ENCODE measurements around the gene TNPO3.

Gene TNPO3

DNA sequence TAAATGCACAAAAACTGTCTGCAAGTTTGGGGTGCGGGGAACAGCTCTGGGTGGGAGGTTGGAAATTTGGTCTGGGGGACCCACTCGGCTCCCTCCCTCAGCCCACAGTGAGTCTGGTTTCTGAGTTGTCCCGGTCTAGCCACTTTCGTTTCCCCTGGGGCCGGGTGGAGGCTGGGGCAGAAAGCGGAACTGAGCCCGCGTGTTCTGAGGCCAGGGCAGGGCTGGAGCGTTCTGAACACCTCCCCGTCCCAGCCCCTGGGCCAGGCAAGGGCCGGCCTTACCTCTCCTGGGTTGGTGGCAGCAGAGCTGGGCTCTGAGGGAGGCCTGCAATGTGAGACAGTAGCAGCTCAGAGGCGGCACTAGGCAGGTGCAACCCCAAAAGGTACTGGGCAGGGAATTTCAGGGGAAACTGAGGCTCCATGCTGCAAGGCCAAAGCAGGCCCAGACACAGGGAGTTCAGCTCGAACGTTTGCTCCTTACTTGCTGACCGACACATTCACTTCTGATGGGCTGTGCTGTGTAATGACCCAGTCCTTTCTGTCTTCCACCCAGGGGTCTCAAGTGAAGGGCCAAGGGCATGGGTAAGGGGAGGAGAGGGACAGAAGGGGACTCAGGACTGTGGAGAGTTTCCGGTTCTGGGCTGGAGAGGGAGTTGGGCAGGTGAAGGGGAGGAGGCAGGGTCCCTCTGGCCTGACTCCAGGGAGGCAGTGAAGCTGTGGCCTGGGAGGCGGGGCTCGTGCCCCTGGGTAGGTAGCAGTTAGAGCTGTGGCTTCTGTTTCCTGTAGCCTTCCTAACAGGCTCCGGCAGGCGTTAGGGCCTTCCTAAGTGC is 114.2 kb downstream of the TNPO3 start:
- no peak for DNase-seq (ENCODE audit: extremely low read depth in 1 of 2, low read depth in 1 of 2)

GRCh38 chr7:128939861-128940410 is 115.0 kb downstream of the TNPO3 start:
- no peak for DNase-seq (ENCODE audit: extremely low read depth in 1 of 2, low read depth in 1 of 2)

DNA sequence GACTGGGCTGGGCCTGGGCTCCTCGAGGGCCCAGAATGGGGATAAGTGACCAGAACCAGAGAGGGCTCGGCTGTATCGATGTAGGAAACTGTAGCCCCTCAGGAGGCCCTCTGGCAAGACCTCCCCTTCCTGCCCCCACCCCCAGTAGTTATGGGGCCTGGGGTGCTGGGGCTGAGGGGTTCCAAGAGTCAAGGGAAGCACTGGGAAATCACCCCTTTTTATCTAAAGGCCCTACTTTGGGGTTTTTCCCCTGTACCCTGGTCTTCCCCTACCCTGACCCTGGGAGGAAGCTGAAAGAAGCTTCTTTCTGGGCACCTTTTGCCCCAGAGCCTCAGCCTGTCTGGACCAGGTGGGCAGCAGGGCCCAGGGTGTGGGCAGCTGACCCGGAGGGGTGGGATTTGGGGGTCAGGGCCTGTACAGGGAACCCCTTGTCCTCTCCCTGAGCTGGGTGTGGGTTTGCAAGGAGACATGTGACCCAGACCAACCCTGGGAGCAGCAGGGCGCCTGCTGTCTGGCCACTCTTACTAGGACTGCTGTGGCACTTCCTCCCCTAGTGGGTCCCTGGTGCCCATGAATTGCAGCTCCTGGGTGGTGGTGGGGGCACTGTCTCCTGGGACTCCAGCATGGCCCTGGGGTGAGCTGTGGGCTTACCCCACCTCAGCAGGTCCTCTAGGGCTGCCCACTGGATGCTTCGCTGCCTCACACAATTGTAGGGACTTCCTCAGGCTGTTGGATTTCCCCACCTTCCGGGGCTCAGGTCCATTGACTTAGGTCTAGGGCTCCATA is 115.6 kb downstream of the TNPO3 start:
- DNase-seq (ENCODE audit: extremely low read depth in 1 of 2, low read depth in 1 of 2): no peak

DNA sequence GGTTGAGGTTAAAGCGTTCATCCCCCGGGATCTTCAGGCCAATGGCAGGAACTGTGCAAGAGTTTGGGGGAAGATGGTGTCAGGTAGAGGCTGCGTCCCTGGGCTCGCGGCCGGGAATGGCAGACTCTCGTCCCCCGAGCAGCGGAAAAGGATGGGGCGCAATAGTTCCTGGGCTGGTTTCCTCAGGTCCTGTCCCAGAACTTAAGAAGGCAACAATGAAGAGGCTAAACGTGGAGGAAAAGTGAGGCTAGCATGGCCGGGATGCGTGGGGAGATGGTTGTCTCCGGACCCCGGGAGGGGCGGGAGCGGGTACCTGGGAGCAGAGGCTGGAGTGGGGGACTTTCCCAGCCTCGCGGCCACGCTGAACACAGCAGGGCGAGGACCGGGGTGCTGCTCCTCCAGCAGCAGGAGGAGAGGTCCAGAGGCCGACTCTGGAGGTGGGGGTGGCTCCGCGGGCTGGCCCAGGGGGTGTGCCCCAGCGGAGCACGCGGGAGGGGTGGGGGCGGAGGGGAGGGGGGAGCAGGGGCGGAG is 116.3 kb downstream of the TNPO3 start:
- DNase-seq (ENCODE audit: extremely low read depth in 1 of 2, low read depth in 1 of 2): no peak

GRCh38 chr7:128937647-128938543 is 117.0 kb downstream of the TNPO3 start, which contains the start of gene IRF5:
Gene IRF5, plus strand, starts transcription at chr7:128937927. Its CDS starts 4,155 bp downstream, at chr7:128942082.
- DNase-seq (ENCODE audit: extremely low read depth in 1 of 2, low read depth in 1 of 2): no peak

- no peak for DNase-seq (ENCODE audit: extremely low read depth in 1 of 2, low read depth in 1 of 2)
Measured at GRCh38 chr7:128937271-128937646, 117.7 kb downstream of the TNPO3 start.

GRCh38 chr7:128936798-128937197 is 118.1 kb downstream of the TNPO3 start:
- no peak for DNase-seq (ENCODE audit: extremely low read depth in 1 of 2, low read depth in 1 of 2)

DNA sequence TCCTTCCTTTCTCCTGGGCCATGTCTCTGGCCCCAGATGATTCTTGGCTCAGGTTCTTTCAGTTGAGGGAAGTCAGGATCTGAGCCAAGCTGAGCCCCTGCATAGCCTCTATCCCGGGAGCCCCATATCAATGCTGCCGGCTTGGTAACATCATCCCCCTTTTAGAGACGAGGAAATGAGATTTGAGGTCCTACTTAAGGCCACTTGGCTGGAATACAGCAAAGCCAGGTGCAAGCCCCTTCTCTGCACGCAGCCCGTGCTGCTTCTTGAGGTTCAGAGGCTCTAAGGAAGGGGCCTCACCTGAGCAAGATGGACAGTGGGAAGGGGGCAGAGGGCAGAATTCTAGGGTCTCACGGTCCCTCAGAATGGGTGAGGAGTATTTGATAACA is 119.6 kb downstream of the TNPO3 start:
- no peak for DNase-seq (ENCODE audit: extremely low read depth in 1 of 2, low read depth in 1 of 2)

GRCh38 chr7:128934361-128935341 is 120.3 kb downstream of the TNPO3 start:
- DNase-seq (ENCODE audit: extremely low read depth in 1 of 2, low read depth in 1 of 2): no peak

- DNase-seq (ENCODE audit: extremely low read depth in 1 of 2, low read depth in 1 of 2): no peak
Measured at GRCh38 chr7:128933180-128933891, 121.6 kb downstream of the TNPO3 start.

GRCh38 chr7:128932862-128933179 is 122.1 kb downstream of the TNPO3 start:
- DNase-seq (ENCODE audit: extremely low read depth in 1 of 2, low read depth in 1 of 2): no peak

DNA sequence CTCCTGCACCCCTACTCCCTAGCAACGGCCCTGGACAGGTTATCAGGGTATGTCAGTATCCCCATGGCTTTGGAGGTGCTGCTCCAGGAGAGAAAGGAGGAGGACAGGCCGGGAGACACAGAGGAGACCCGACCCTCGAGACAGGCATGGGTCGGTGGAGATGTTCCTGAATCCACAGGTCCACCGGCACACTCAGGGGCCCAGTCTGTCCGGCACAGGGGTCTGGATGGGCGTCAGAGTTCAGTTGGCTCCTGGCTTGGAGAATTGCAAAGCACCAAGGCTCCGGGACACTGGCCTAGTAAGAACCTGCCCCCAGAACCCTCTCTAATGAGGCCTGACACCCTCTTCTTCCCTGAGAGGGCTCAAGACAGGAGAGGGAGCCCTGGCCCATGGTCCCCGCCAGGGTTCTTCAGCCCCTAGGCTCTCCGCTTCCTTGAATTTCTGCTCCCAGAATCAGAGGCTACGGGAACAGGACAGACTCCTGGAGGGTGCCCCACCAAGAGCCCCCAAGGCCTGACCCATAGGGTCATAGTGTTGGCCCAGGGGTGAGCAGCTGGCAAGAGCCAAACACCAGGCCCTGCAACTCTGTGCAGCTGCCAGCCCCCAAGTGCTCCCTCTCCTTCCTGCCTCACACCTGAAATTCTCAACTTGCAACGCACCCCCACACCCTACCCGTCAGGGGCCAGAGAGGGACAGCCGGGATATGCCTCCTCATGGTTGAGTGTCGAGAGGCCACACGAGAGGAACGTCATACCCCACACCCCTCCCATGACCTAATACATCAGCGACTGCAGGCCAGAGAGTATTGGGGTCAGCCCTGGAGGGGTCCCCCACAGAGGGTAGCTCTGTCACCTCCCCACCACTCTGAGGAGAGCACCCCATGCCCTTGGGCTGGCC is 122.7 kb downstream of the TNPO3 start:
- no peak for DNase-seq (ENCODE audit: extremely low read depth in 1 of 2, low read depth in 1 of 2)

- no peak for DNase-seq (ENCODE audit: extremely low read depth in 1 of 2, low read depth in 1 of 2)
Measured at GRCh38 chr7:128931190-128931798, 123.6 kb downstream of the TNPO3 start.

- no peak for DNase-seq (ENCODE audit: extremely low read depth in 1 of 2, low read depth in 1 of 2)
Measured at GRCh38 chr7:128928882-128929788, 125.8 kb downstream of the TNPO3 start.

GRCh38 chr7:128928159-128928813 is 126.6 kb downstream of the TNPO3 start:
- DNase-seq (ENCODE audit: extremely low read depth in 1 of 2, low read depth in 1 of 2): no peak
